ENCODE results near the gene MINK1.

MINK1 gene

GRCh38 chr17:4807605-4808377, 25.3 kb upstream of the MINK1 start:
- Mint-ChIP-seq H3K36me3 (ENCODE audit: low read depth) (peaks cover 34% of the 10 kb centered on the region), H3K4me3 (peak overlapping the region; percentile 93), H3K27me3 (ENCODE audit: low read depth, poor library complexity) (no peaks in the 10 kb centered on the region), H3K27ac (peak overlapping the region; percentile 66), H3K9me3 (no peaks in the 10 kb centered on the region), H3K4me1 (peaks cover 35% of the 10 kb centered on the region)
- peak; percentile 22 for DNase-seq
- TF ChIP-seq CTCF (IDR thresholded peaks at IDR 0.05) = no peak

- H3K27ac Mint-ChIP-seq = peak overlapping the region; percentile 64
- peak overlapping the region; percentile 93 for H3K4me3 Mint-ChIP-seq
- TF ChIP-seq CTCF (IDR thresholded peaks at IDR 0.05) = no peak
- H3K27me3 Mint-ChIP-seq (ENCODE audit: low read depth, poor library complexity) = no peaks in the 10 kb centered on the region
- H3K9me3 Mint-ChIP-seq = no peaks in the 10 kb centered on the region
- H3K36me3 Mint-ChIP-seq (ENCODE audit: low read depth) = peaks cover 36% of the 10 kb centered on the region
- H3K4me1 Mint-ChIP-seq = peaks cover 40% of the 10 kb centered on the region
- DNase-seq = no peak
Observed at GRCh38 chr17:4808378-4808767, 24.8 kb upstream of the MINK1 start.

- Mint-ChIP-seq H3K36me3 (ENCODE audit: low read depth) (peaks cover 42% of the 10 kb centered on the region), H3K4me3 (no peak overlapping the region), H3K27ac (no peak overlapping the region), H3K27me3 (ENCODE audit: low read depth, poor library complexity) (no peaks in the 10 kb centered on the region), H3K9me3 (no peaks in the 10 kb centered on the region), H3K4me1 (peaks cover 40% of the 10 kb centered on the region)
- no peak for TF ChIP-seq CTCF (IDR thresholded peaks at IDR 0.05)
- no peak for DNase-seq
Observed at GRCh38 chr17:4810696-4811290, 22.3 kb upstream of the MINK1 start.

GRCh38 chr17:4811471-4811870, 21.7 kb upstream of the MINK1 start:
- peaks cover 49% of the 10 kb centered on the region for H3K36me3 Mint-ChIP-seq (ENCODE audit: low read depth)
- H3K9me3 Mint-ChIP-seq = peaks cover 3% of the 10 kb centered on the region
- no peaks in the 10 kb centered on the region for H3K27me3 Mint-ChIP-seq (ENCODE audit: low read depth, poor library complexity)
- H3K27ac Mint-ChIP-seq = no peak overlapping the region
- TF ChIP-seq CTCF (IDR thresholded peaks at IDR 0.05) = no peak
- peaks cover 35% of the 10 kb centered on the region for H3K4me1 Mint-ChIP-seq
- H3K4me3 Mint-ChIP-seq = no peak overlapping the region
- no peak for DNase-seq

GRCh38 chr17:4812690-4813089, 20.4 kb upstream of the MINK1 start:
- no peak overlapping the region for H3K27ac Mint-ChIP-seq
- H3K36me3 Mint-ChIP-seq (ENCODE audit: low read depth) = peaks cover 54% of the 10 kb centered on the region
- TF ChIP-seq CTCF (IDR thresholded peaks at IDR 0.05) = no peak
- H3K4me1 Mint-ChIP-seq = peaks cover 31% of the 10 kb centered on the region
- H3K9me3 Mint-ChIP-seq = peaks cover 3% of the 10 kb centered on the region
- no peaks in the 10 kb centered on the region for H3K27me3 Mint-ChIP-seq (ENCODE audit: low read depth, poor library complexity)
- H3K4me3 Mint-ChIP-seq = no peak overlapping the region
- no peak for DNase-seq
